AG04449 (cell line): ENCODE measurements around the gene ACSF2.
"Not testable (repeated sequence)": the region's sequence is repeated elsewhere in the genome, so short reads cannot be mapped to it uniquely, and the experiment has no call there.

Experiments used
- CTCF ChIA-PET: fragments of 350-600 bp; formaldehyde crosslinking; extraction: SDS; loops from one replicate; lab custom pipeline; 2021; ENCODE audit warnings: antibody characterized with exemption; lab: Yijun Ruan, JAX
- POLR2A ChIA-PET: fragments of 400-600, 350-600 bp; formaldehyde crosslinking; extraction: SDS; loops from one replicate; lab custom pipeline; 2020; ENCODE audit warnings: antibody characterized with exemption, inconsistent platforms; lab: Yijun Ruan, JAX
- DNase-seq: peaks from one replicate; pipeline ENCODE4 v3.0.0-alpha.2; 2010; ENCODE audit warnings: low read depth, low spot score
- H3K4me3 ChIP-seq: 2 replicates; pipeline ENCODE4 v1.5.1; 2011; ENCODE audit warnings: low read depth, mild to moderate bottlenecking, control low read depth, low read length
- CTCF ChIP-seq: IDR thresholded peaks from one replicate; pipeline ENCODE4 v1.5.1; 2011; ENCODE audit warnings: mild to moderate bottlenecking, moderate library complexity, low read length, control low read depth, inconsistent platforms; ENCODE audit not compliant: insufficient read depth; ENCODE audit errors: missing control alignments

The ACSF2 gene

DNA sequence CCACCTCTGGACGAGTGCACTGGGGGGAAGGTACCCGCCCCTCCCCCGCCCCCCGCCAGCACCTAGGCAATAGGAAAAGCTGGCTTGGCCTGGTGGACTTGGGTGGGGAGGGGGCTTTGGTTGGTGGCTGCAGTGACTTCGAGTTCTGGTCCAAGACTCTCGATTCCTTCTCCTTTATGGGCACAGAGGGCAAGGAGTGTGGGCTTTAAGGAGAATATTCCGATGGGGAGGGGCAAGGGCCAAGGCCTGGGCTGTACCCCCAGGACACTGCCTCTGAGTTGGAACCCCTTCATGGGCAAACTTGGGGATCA lies 409 bp downstream of the ACSF2 start:
- POLR2A ChIA-PET: interaction anchor here (0.8 to 0.9 kb wide), 3 partner anchors 30 to 226 kb away, joined by 3 to 4 read pairs (median 3); no protein-coding TSS in a partner anchor
- H3K4me3 ChIP-seq: peak overlapping the region; percentile 71
- TF ChIP-seq CTCF: no peak
- CTCF ChIA-PET: interaction anchor here (1.0 to 4.8 kb wide), 4 partner anchors 9 to 47 kb away, joined by 3 to 35 read pairs (median 6); partner anchors contain the start of gene LRRC59
- DNase-seq: no peak

GRCh38 chr17:50426814-50427787 lies 1.1 kb downstream of the ACSF2 start:
- H3K4me3 ChIP-seq: peak overlapping the region; percentile 71

DNA sequence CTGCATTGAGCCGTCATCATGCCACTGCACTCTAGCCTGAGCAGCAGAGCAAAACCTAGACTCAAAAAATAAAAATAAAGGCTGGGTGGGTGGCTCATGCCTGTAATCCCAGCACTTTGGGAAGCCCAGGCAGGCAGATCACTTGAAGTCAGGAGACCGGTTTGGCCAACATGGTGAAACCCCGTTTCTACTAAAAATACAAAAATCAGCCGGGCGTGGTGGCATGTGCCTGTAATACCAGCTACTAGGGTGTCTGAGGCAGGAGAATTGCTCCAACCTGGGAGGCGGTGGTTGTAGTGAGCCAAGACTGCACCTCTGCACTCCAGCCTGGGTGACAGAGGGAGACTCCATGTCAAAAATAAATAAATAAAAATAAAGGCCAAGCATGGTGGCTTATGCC lies 2.1 kb downstream of the ACSF2 start:
- DNase-seq, H3K4me3 ChIP-seq: not testable (repeated sequence)
- CTCF ChIA-PET: interaction anchor here (4.8 kb wide), 1 partner anchor 30 kb away, joined by 35 read pairs; the partner anchor contains the start of gene LRRC59
- POLR2A ChIA-PET: interaction anchor here (0.6 kb wide), 1 partner anchor 24 kb away, joined by 3 read pairs; no protein-coding TSS in a partner anchor

More at GRCh38 chr17:50426814-50427787, 1.1 kb downstream of the ACSF2 start:
- ChIA-PET CTCF (interaction anchor here (1.0 to 4.8 kb wide), 4 partner anchors 8 to 47 kb away, joined by 3 to 35 read pairs (median 6); partner anchors contain the start of gene LRRC59), POLR2A (interaction anchor here (0.8 to 0.9 kb wide), 3 partner anchors 31 to 227 kb away, joined by 3 to 4 read pairs (median 3); no protein-coding TSS in a partner anchor)
- peak; percentile 10 for TF ChIP-seq CTCF
- no peak for DNase-seq

- POLR2A ChIA-PET: no interaction called here
Observed at GRCh38 chr17:50428831-50429424, 2.9 kb downstream of the ACSF2 start.

GRCh38 chr17:50429793-50430192 lies 3.8 kb downstream of the ACSF2 start:
- no peak for DNase-seq
- TF ChIP-seq CTCF: no peak
- ChIA-PET POLR2A (no interaction called here), CTCF (interaction anchor here (0.9 to 4.8 kb wide), 2 partner anchors 32 to 48 kb away, joined by 3 to 35 read pairs; partner anchors contain the start of gene LRRC59)
- H3K4me3 ChIP-seq: no peak overlapping the region

More at GRCh38 chr17:50428831-50429424, 2.9 kb downstream of the ACSF2 start:
- no peak overlapping the region for H3K4me3 ChIP-seq
- no peak for TF ChIP-seq CTCF
- CTCF ChIA-PET: interaction anchor here (0.9 to 4.8 kb wide), 2 partner anchors 31 to 49 kb away, joined by 3 to 35 read pairs; partner anchors contain the start of gene LRRC59
- DNase-seq: no peak

DNA sequence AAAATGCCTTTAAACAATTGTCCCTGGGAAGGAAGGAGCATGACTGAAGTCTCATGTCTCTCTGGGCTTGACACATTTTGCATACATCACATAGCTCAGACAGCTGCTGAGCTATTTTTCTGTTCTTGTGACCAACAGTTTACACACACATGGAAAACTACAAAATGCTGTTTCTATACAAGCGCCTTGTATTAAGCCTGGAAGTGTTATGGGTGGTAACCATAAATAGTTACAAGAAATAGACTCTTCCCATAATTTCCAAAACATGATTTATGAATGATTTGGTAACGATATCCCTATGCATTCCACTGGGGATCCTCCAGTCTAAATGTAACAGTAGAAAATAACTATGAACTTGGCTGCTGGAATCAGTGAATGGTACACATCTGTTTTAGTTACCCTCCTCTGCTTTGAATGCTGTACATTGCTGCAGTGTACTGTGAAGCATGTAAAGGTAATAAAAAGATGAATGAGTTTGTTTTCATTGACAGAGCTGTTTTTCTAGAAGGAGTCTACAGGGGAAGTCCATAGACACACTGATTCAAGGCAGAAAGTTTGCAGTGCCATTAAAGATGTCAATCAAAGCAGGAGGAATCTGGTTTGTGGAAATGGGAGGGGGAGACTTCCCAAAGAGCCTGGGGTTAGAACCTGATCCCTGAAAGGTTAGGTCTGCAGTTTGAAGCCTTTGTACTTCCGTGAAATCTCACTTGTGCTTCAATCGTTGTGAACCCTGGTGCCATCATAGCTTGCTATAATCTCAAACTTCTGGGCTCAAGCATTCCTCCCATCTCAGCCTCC lies 5.0 kb downstream of the ACSF2 start:
- ChIA-PET CTCF (interaction anchor here (1.0 to 3.1 kb wide), 3 partner anchors 13 to 47 kb away, joined by 4 to 11 read pairs (median 7); partner anchors contain the start of gene LRRC59), POLR2A (no interaction called here)
- H3K4me3 ChIP-seq: no peak overlapping the region
- TF ChIP-seq CTCF: no peak
- no peak for DNase-seq
